ENCODE results near the gene TRIP13. TPM values are rescaled to one million over a fixed set of nuclear protein-coding genes. Genes with fewer than 3 reads are reported as not detected.
"Not testable (repeated sequence)": the region's sequence is repeated elsewhere in the genome, so short reads cannot be mapped to it uniquely, and the experiment has no call there.

TRIP13 gene
- total RNA-seq, 1 donor from 2014 or later: 5.8 TPM

GRCh38 chr5:872301-872700 lies 20.4 kb upstream of the TRIP13 start:
- no peak for DNase-seq

- no peak for DNase-seq
Measured at GRCh38 chr5:873328-873727, 19.4 kb upstream of the TRIP13 start.

- DNase-seq: no peak
Measured at GRCh38 chr5:875931-876330, 16.8 kb upstream of the TRIP13 start.

GRCh38 chr5:876398-877365 lies 16.0 kb upstream of the TRIP13 start:
- DNase-seq: no peak

GRCh38 chr5:878125-878524 lies 14.6 kb upstream of the TRIP13 start:
- DNase-seq: no peak

- not testable (repeated sequence) for DNase-seq
Measured at GRCh38 chr5:878677-879076, 14.0 kb upstream of the TRIP13 start.

- no peak for DNase-seq
Measured at GRCh38 chr5:880816-881550, 11.7 kb upstream of the TRIP13 start.

- no peak for DNase-seq
Measured at GRCh38 chr5:881551-881935, 11.1 kb upstream of the TRIP13 start.

GRCh38 chr5:882253-883183 lies 10.2 kb upstream of the TRIP13 start:
- DNase-seq: no peak

GRCh38 chr5:883475-884181 lies 9.1 kb upstream of the TRIP13 start:
- DNase-seq: no peak

GRCh38 chr5:884345-885126 lies 8.1 kb upstream of the TRIP13 start:
- no peak for DNase-seq

GRCh38 chr5:885127-885442 lies 7.6 kb upstream of the TRIP13 start:
- no peak for DNase-seq

- no peak for DNase-seq
Measured at GRCh38 chr5:885529-885928, 7.2 kb upstream of the TRIP13 start.

GRCh38 chr5:886036-886435 lies 6.6 kb upstream of the TRIP13 start:
- no peak for DNase-seq

- no peak for DNase-seq
Measured at GRCh38 chr5:886716-887325, 5.9 kb upstream of the TRIP13 start.

GRCh38 chr5:887947-888637 lies 4.6 kb upstream of the TRIP13 start:
- no peak for DNase-seq

GRCh38 chr5:888638-889035 lies 4.0 kb upstream of the TRIP13 start:
- DNase-seq: no peak

- no peak for DNase-seq
Measured at GRCh38 chr5:889075-889710, 3.5 kb upstream of the TRIP13 start.

GRCh38 chr5:891117-891836 lies 1.4 kb upstream of the TRIP13 start:
- no peak for DNase-seq

Data from tongue (tissue), 2 donors.